ENCODE measurements around the gene JAKMIP2.

- TF ChIP-seq CTCF (conservative IDR thresholded peaks at IDR 0.05; ENCODE audit: low read depth, low read length), result no peak
- TF ChIP-seq EZH2 (IDR thresholded peaks at IDR 0.05; ENCODE audit: borderline replicate concordance, low read depth, low read length, poor library complexity, severe bottlenecking), result no peak
These were observed 39.5 kb downstream of the JAKMIP2 start for GRCh38 chr5:147743012-147743411.

All from A673 (cell line).